RCC 7860 (cell line): Measurements from ENCODE around the gene CYP2C19.
"Not testable (repeated sequence)": the region's sequence is repeated elsewhere in the genome, so short reads cannot be mapped to it uniquely, and the experiment has no call there.

Experiments used
- DNase-seq: peaks from one replicate; pipeline ENCODE4 v3.0.0-alpha.2; 2015; ENCODE audit warnings: low spot score
- FAIRE-seq: peaks from 2 replicates; lab custom pipeline; 2012; peaks lifted over from hg19 to GRCh38; lab: Jason Lieb, UNC

The CYP2C19 gene

DNA sequence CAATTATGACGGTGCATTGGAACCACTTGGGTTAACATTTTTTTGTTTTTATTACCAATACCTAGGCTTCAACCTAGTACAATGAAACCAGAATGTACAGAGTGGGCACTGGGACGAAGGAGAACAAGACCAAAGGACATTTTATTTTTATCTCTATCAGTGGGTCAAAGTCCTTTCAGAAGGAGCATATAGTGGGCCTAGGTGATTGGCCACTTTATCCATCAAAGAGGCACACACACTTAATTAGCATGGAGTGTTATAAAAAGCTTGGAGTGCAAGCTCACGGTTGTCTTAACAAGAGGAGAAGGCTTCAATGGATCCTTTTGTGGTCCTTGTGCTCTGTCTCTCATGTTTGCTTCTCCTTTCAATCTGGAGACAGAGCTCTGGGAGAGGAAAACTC lies at the start of gene CYP2C19:
Gene CYP2C19, plus strand, starts transcription at position 289 of the 400 bp plus-strand sequence. Its CDS starts 25 bp downstream, at position 314.
- DNase-seq (no peak), FAIRE-seq (no peak)

DNA sequence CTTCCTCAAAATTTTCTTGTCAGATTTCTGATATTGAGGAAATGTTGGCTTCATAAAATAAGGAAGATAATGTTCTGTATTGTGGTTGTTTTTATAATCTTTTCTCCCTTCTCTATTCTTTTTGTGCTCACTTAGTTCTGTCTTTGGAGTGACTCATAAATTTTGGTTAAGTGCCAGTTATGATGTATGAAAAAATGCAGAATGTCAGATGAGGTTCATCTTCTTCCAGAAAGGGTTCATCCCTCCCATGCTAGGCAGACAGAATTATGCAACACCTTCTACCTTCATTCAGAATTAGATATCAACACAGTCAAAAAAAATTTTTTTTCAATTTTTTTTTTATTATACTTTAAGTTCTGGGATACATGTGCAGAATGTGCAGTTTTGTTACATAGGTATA lies 36.6 kb upstream of the CYP2C19 start:
- DNase-seq (no peak), FAIRE-seq (no peak)

DNA sequence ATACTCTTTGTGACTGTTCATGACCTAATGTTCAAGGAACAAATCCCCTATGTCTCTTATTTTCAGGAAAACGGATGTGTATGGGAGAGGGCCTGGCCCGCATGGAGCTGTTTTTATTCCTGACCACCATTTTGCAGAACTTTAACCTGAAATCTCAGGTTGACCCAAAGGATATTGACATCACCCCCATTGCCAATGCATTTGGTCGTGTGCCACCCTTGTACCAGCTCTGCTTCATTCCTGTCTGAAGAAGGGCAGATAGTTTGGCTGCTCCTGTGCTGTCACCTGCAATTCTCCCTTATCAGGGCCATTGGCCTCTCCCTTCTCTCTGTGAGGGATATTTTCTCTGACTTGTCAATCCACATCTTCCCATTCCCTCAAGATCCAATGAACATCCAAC lies 27.3 kb upstream of the CYP2C19 start:
- no peak for DNase-seq
- no peak for FAIRE-seq

DNA sequence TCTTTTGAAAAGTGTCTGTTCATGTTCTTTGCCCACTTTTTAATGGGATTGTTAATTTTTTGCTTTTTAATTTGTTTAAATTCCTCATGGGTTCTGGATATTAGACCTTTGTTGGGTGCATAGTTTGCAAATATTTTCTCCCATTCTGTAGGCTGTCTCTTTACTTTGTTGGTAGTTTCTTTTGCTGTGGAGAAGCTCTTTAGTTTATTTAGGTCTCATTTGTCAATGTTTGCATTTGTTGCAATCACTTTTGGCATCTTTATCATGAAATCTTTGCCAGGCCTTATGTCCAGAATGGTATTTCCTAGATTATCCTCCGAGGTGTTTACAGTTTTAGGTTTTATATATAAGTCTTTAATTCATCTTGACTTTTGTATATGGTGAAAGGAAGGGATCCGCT lies 23.9 kb upstream of the CYP2C19 start:
- DNase-seq (no peak), FAIRE-seq (no peak)

GRCh38 chr10:94747137-94747536 lies 15.3 kb upstream of the CYP2C19 start:
- FAIRE-seq = no peak
- DNase-seq = no peak

DNA sequence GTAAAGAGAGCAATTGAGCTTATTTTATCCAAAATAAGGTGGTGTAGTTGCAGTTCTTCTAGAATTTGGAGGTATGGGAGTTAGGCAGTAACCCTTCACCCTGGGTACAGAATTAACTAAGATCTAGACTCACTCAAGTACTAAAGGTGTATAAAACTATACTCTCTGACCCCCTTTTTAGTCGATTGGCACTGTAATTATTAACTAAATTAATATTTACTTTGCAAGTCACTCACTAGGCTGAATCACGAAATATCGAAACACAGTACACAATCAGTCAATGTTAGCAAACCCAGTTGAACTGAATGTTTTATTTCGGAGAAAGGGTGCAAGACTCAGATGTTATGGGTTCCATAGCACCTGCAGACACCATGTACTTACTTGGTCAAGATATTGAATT lies 14.6 kb upstream of the CYP2C19 start:
- FAIRE-seq (no peak), DNase-seq (no peak)

GRCh38 chr10:94757916-94758315 lies 4.6 kb upstream of the CYP2C19 start:
- FAIRE-seq (no peak), DNase-seq (no peak)

DNA sequence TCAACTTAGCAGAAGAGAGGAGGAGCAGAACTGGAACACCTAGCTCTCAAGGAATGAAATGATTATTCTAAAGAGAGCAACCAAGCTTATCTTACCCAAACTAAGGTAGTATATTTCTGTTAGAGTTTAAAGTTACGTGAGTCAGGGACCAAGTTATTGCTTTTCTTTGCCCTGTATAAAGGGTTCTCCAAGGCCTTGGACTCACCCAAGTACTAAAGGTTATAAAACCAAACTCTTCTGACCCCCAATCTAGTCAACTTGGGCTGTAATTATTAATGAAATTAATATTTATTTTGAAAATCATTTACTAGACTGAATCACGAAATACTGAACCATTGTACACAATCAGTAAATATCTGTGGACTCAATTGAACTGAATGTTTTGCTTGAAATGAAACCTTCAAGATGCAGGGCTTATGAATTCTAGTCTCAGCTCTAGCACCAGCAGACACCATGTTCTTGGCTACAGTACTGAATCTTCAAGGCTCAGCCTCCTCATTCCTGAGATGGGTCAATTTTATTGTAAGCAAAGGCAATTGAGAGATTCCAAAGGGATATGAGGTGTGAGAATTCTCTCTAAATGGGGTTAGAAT lies 1.8 kb upstream of the CYP2C19 start:
- no peak for DNase-seq
- no peak for FAIRE-seq

GRCh38 chr10:94775425-94775824 lies 12.9 kb downstream of the CYP2C19 start:
- DNase-seq = not testable (repeated sequence)

DNA sequence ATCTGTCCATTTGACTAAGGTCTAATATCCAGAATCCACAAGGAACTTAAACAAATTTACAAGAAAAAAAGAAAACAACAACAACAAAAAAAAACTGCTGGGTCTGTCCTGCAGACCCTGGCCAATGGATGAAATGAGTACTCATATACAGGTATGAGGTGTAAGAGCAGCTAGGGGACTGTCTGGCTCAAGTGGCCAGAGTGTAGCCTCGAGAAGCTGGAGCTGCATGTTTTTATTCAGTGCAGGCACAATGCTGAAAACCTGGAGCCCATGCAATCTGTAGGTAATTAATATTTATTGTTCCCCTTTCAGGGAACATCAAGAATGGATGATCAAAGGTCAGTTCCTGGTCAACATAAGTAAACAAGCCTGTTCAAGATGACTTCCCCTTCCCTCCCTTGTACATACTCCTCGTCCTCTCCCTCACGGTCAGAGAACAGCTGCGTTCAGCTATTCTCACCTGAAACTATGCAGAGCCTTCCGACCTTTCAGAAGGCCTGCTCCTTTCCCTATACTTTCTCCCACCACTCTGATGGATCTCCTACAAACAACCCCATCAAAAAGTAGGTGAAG lies 15.5 kb downstream of the CYP2C19 start:
- no peak for DNase-seq
- no peak for FAIRE-seq

More at GRCh38 chr10:94775425-94775824, 12.9 kb downstream of the CYP2C19 start:
- FAIRE-seq = not testable (repeated sequence)

DNA sequence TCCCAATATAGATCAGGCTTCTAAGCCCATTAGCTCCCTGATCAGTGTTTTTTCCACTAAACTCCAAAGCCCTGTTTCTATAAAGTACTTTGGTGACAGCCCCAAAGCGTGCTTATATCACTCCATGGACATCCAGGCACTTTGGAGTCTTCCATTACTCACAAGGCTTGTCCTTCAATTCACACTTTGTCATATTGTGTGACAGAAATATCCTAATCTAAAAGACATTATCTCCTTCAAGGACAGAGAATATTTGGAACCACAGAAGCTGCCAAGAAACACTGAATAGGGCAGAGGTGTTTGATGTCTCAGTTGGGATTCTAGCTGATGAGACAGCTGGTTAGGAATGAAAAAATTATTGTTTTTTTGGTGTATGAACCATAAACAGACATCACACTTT lies 18.4 kb downstream of the CYP2C19 start:
- no peak for FAIRE-seq
- no peak for DNase-seq

DNA sequence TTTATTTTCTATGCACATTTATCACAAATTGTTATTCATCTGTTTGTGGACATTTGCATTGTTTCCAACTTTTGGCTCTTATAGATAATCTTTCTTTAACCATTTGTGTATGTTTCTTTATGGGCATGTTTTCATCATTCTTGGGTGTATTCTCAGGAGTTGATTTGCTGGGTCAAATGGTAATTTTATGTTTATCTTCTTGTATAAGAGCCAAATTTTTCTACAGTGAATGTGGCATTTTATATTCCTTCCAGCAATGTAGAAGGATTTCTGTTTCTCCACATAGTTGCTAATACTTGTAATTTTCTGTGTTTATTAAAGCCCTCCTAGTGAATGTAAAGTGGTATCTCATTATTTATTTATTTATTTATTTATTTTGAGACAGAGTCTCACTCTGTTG lies 21.8 kb downstream of the CYP2C19 start:
- DNase-seq = no peak
- FAIRE-seq = no peak

DNA sequence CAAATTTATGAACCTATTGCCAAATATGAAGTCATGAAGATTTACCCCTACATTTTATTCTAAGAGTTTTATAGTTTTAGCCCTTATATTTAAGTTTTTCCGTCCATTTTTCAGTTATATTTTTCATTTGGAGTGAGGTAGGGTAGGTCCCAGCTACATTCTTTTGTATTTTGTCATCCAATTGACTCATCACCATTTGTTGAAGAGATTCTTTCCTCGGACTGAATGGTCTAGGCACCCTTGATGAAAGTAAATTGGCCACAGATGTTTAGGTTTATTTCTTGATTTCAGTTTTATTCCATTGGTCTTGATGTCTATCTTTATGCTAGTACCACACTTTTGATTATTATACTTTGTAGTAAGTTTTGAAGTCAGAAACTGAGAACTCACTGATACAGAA lies 22.7 kb downstream of the CYP2C19 start:
- no peak for DNase-seq
- FAIRE-seq = no peak

- FAIRE-seq = not testable (repeated sequence)
Measured at GRCh38 chr10:94800551-94800950, 38.1 kb downstream of the CYP2C19 start.

GRCh38 chr10:94803307-94803706 lies 40.8 kb downstream of the CYP2C19 start:
- DNase-seq (no peak), FAIRE-seq (no peak)

More at GRCh38 chr10:94800551-94800950, 38.1 kb downstream of the CYP2C19 start:
- DNase-seq = not testable (repeated sequence)

- DNase-seq, FAIRE-seq: not testable (repeated sequence)
Measured at GRCh38 chr10:94830025-94830424, 67.5 kb downstream of the CYP2C19 start.

- FAIRE-seq (no peak), DNase-seq (no peak)
Measured at GRCh38 chr10:94846204-94846603, 83.7 kb downstream of the CYP2C19 start.

DNA sequence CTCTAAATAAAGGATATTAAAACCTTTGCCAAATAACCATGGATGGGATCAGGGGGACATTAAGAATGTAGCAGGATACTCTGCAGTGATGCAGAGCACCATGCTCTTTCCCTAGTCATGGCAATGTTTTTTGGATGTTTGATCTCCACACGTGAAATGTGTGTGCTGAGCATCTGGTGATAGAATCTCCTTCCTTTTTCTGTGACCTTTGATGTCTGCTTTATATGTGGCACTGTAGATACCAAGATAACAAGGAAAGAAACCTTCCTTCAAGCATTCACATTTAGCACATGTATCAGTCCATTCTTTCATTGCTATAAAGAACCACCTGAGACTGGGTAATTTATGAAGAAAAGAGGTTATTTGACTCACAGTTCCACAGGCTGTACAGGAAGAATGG lies 88.3 kb downstream of the CYP2C19 start:
- DNase-seq = no peak
- FAIRE-seq = no peak

GRCh38 chr10:94851263-94851662 lies 88.8 kb downstream of the CYP2C19 start:
- FAIRE-seq (no peak), DNase-seq (no peak)

DNA sequence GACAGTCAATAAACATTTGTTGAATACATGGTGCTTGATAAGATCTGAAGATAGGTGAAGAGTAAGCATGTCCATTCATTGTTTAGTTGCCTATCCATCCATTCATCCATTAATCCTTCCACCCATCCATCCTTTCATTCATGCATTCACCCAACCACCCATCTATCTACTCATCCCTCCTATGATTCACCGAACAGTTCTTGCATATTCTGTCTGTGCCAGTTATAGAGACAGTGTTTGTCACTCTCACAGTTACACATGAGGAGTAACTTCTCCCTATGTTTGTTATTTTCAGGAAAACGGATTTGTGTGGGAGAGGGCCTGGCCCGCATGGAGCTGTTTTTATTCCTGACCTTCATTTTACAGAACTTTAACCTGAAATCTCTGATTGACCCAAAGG lies 90.0 kb downstream of the CYP2C19 start:
- no peak for DNase-seq
- no peak for FAIRE-seq

DNA sequence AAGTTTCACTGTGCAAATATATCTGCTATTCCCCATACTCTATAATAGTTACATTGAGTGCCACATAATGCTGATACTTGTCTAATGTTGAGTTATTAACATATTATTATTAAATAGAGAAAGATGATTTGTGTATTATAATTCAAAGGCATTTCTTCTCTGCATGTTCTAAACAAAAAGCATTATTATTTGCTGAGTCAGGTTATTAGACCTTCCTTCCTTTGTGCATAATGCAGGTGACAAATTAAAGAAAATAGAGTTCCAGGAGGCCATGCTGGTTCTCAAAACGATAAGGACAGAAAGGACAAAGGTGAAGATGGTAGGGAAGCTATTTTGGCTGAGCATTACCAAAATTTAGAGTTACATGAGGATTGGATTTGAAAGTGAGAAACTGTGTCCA lies 90.6 kb downstream of the CYP2C19 start:
- DNase-seq (no peak), FAIRE-seq (no peak)

- no peak for DNase-seq
- FAIRE-seq = no peak
Measured at GRCh38 chr10:94858005-94858404, 95.5 kb downstream of the CYP2C19 start.

- DNase-seq (no peak), FAIRE-seq (no peak)
Measured at GRCh38 chr10:94859086-94859485, 96.6 kb downstream of the CYP2C19 start.
